NCI-H2196 treated with DMSO at 0.1 percent for 48 hours (cell line): Measurements from ENCODE around the gene CCDC40.
"Not testable (repeated sequence)": the region's sequence is repeated elsewhere in the genome, so short reads cannot be mapped to it uniquely, and the experiment has no call there.

Experiments used
- DNase-seq: peaks from one replicate; lab custom pipeline; 2025; ENCODE audit not compliant: unreplicated experiment; lab: John Stamatoyannopoulos, UW

Gene CCDC40

GRCh38 chr17:80043963-80044362 is 7.5 kb downstream of the CCDC40 start:
- no peak for DNase-seq

- DNase-seq, result peak; percentile 42
These were observed 9.3 kb downstream of the CCDC40 start for GRCh38 chr17:80045703-80046102.

GRCh38 chr17:80046709-80047108 is 10.3 kb downstream of the CCDC40 start:
- DNase-seq, result not testable (repeated sequence)

- DNase-seq, result peak; percentile 62
These were observed 10.7 kb downstream of the CCDC40 start for GRCh38 chr17:80047176-80047575.

GRCh38 chr17:80049986-80050385 is 13.5 kb downstream of the CCDC40 start:
- no peak for DNase-seq

GRCh38 chr17:80050706-80051105 is 14.3 kb downstream of the CCDC40 start:
- DNase-seq, result no peak

GRCh38 chr17:80051681-80052080 is 15.2 kb downstream of the CCDC40 start:
- DNase-seq, result no peak

GRCh38 chr17:80053102-80053501 is 16.7 kb downstream of the CCDC40 start:
- no peak for DNase-seq

- DNase-seq, result no peak
These were observed 19.2 kb downstream of the CCDC40 start for GRCh38 chr17:80055597-80055996.

- no peak for DNase-seq
These were observed 22.0 kb downstream of the CCDC40 start for GRCh38 chr17:80058311-80058955.

GRCh38 chr17:80060644-80061043 is 24.2 kb downstream of the CCDC40 start:
- DNase-seq, result no peak

- no peak for DNase-seq
These were observed 25.0 kb downstream of the CCDC40 start for GRCh38 chr17:80061421-80061820.

GRCh38 chr17:80063830-80064585 is 27.6 kb downstream of the CCDC40 start:
- DNase-seq, result no peak

GRCh38 chr17:80064696-80065095 is 28.3 kb downstream of the CCDC40 start:
- DNase-seq, result no peak

- no peak for DNase-seq
These were observed 29.2 kb downstream of the CCDC40 start for GRCh38 chr17:80065478-80066170.

- DNase-seq, result no peak
These were observed 31.0 kb downstream of the CCDC40 start for GRCh38 chr17:80067393-80067986.

- no peak for DNase-seq
These were observed 32.1 kb downstream of the CCDC40 start for GRCh38 chr17:80068301-80069222.

GRCh38 chr17:80070375-80071115 is 34.1 kb downstream of the CCDC40 start:
- DNase-seq, result no peak

GRCh38 chr17:80071116-80071841 is 34.8 kb downstream of the CCDC40 start:
- DNase-seq, result peak; percentile 86
